HG02973 (cell line): ENCODE results near the gene CCND1.

Experiments used
- ATAC-seq: cut with Tn5 transposase; IDR thresholded peaks from one replicate; pipeline ENCODE4 v1.9.1; 2021; ENCODE audit warnings: moderate library complexity; ENCODE audit not compliant: unreplicated experiment

The CCND1 gene

GRCh38 chr11:69640260-69640994 lies 529 bp upstream of the CCND1 start:
- no peak for ATAC-seq

GRCh38 chr11:69641681-69642548 lies 959 bp downstream of the CCND1 start:
- no peak for ATAC-seq

- ATAC-seq = no peak
Measured at GRCh38 chr11:69642549-69642912, 1.6 kb downstream of the CCND1 start.

- ATAC-seq = no peak
Measured at GRCh38 chr11:69642913-69643632, 2.1 kb downstream of the CCND1 start.

- no peak for ATAC-seq
Measured at GRCh38 chr11:69643646-69644045, 2.7 kb downstream of the CCND1 start.

GRCh38 chr11:69644071-69644961 lies 3.4 kb downstream of the CCND1 start:
- no peak for ATAC-seq

GRCh38 chr11:69644962-69645675 lies 4.2 kb downstream of the CCND1 start:
- ATAC-seq = no peak

GRCh38 chr11:69645801-69646492 lies 5.0 kb downstream of the CCND1 start:
- ATAC-seq = no peak

GRCh38 chr11:69646493-69647389 lies 5.8 kb downstream of the CCND1 start:
- ATAC-seq = no peak

GRCh38 chr11:69647390-69647748 lies 6.4 kb downstream of the CCND1 start:
- no peak for ATAC-seq

- ATAC-seq = no peak
Measured at GRCh38 chr11:69647761-69648497, 7.0 kb downstream of the CCND1 start.

- no peak for ATAC-seq
Measured at GRCh38 chr11:69648679-69649575, 8.0 kb downstream of the CCND1 start.

GRCh38 chr11:69649576-69649900 lies 8.6 kb downstream of the CCND1 start:
- no peak for ATAC-seq

- no peak for ATAC-seq
Measured at GRCh38 chr11:69650081-69650831, 9.3 kb downstream of the CCND1 start.

- no peak for ATAC-seq
Measured at GRCh38 chr11:69650832-69651344, 9.9 kb downstream of the CCND1 start.
